HG03521 (cell line): ENCODE results near the gene GPC3.
"Not testable (repeated sequence)": the region's sequence is repeated elsewhere in the genome, so short reads cannot be mapped to it uniquely, and the experiment has no call there.

Experiments
- ATAC-seq: cut with Tn5 transposase; IDR thresholded peaks from one replicate; pipeline ENCODE4 v1.9.1; 2021; ENCODE audit warnings: mild to moderate bottlenecking, moderate library complexity; ENCODE audit not compliant: unreplicated experiment

The GPC3 gene

DNA sequence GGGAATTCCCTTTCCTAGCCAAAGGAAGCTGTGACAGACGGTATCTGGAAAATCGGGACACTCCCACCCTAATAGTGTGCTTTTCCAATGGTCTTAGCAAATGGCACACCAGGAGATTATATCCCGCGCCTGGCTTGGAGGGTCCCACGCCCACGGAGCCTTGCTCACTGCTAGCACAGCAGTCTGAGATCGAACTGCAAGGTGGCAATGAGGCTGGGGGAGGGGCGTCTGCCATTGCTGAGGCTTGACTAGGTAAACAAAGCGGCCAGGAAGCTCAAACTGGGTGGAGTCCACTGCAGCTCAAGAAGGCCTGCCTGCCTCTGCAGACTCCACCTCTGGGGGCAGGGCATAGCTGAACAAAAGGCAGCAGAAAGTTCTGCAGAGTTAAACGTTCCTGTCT lies 364.0 kb downstream of the GPC3 start:
- ATAC-seq: not testable (repeated sequence)

DNA sequence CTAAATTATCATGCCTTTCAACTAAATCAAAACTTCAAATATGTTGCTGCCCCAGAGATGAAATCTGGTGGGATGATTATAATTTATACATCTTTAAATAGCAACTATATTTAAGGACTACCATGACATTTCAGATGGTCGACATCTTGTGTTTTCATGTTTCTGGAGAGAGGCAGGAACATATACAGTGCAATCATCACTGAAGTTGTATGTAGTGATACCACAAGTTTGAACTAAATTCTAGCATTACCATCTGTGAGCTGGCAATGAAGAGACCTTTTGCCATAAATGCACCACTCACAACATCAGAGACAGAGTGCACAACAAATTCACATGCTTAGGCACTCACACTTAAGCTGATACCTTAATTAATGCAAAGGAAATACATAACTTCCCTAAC lies 373.7 kb downstream of the GPC3 start:
- no peak for ATAC-seq

DNA sequence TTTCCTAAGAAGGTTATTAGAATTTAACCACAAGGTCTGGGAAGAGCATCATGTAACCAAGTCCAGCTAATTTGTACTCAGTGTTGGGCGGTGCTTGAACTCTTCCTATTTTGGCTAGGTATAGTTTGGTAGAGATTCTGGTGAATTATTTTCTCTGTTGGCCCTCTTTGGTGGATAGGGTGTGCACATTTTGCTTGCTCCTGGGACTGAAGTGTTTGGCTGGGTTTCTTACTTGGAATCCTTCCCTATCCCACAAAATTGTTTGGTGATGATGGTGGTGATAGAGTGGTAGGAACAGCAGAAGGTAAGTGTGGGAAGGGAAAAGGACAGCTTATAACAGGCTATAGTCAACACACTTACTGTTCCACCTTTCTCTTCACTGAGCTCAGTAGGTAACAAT lies 375.3 kb downstream of the GPC3 start:
- no peak for ATAC-seq

DNA sequence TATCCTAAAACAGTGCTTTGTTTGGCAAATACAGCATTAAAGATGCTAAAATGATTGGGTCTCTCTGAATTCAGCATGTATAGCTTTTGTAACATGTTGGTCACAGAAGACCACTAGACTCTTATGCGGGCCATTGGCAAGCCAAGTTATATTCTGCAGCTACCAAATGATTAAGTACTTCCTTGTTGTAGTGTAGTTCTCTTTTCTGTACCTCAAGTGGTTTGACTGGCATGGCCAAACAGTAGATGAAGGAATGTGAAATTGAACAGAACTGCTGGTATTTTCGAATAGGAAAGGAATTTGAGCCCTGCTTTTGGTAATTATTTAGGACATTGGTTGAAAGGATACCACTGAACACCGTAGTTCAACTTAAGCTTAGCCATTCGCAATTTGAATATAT lies 376.2 kb downstream of the GPC3 start:
- no peak for ATAC-seq

DNA sequence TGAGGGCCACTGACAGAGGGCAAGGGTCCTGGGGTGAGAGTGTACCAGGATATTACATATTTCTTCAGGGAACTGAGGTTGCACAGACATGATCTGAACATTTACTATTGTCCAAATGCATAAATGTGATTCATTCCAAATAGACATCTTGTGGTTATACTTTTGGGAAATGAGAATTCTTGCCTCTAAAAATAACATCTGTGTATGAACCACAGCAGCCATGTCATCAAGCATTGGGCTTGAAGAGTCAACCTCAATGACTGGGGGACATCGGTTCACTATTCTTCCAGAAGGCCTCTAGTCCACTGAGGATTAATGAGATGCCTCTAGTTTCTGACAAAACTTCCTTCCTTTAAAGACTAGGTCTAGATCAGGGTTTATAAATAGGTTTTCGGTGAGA lies 377.0 kb downstream of the GPC3 start:
- ATAC-seq: no peak

DNA sequence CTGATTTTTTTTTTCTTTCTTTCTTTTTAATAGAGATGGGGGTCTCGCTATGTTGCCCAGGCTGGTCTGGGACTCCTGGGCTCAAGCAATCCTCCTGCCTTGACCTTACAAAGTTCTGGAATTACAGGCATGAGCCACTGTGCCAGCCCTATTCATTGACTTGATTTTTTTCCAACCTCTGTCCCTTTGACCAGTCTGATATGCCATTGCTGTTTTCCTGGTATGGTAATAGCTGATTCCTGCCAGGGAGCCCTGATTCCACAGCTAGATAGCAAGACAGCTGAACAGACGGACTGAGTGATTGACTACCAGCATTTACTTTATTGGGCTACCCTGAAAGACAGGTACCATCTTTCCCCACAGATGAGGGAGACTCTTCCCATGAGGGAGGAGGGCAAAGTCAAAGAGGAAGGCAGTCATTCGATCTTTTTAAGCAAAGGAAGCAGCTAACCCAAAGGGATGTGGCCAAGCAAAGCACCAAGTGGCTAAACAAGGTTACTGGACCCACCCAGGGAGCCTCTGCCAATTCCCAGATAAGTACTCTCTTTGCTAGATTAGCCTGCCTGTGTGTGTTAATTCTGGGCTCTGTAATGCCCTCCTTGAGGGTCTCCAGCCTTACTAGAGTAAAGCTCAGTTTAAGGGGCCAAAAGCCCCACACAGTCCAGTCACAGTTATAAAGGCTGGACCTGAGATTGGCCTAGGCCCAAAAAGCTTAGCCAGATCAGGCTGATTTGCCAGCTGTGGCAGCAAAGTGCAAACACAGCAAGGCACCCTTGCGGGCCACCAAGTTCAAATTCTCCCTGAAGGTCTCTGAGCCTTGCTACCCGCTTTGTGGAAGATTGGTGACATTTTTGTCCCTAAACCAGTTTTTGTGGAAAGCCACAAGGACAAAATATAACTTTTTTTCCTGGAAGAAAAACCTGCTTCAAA lies 377.7 kb downstream of the GPC3 start:
- no peak for ATAC-seq

DNA sequence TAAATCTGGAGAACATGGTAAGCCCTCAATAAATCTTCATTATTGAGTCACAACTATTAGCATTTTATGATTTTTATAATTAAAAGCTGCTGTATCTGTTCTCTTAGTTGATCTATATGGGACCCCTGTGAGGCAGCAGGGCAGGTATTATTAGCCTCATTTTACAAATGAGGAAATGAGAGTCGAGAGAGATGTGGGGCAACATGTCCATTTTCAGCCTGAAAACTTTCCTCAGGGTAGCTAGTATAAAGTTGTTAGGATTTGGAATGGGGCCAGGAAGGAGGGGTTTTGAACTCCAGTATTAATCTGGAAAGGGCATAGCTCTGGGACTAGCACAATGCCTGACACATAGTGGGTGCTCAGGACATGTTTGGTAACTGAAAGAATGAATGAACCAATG lies 378.4 kb downstream of the GPC3 start:
- ATAC-seq: no peak

DNA sequence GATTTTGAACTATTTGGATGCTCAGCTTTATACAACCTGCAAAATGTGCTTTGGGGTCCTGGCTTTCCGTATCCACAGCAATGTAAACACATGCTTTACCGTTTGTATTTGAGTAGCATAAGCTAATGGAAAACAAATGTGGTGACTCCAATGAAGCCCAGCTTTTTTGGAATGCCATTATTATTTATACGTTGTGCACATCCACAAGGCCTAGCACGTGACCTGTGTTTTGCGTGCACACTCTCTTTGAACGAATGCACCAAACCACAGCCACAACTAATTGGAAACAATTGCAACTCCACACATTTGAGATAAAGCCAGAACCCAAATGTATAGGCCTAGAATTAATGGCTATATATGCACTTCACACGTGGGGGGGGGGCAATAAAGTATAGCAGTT lies 380.6 kb downstream of the GPC3 start:
- no peak for ATAC-seq

DNA sequence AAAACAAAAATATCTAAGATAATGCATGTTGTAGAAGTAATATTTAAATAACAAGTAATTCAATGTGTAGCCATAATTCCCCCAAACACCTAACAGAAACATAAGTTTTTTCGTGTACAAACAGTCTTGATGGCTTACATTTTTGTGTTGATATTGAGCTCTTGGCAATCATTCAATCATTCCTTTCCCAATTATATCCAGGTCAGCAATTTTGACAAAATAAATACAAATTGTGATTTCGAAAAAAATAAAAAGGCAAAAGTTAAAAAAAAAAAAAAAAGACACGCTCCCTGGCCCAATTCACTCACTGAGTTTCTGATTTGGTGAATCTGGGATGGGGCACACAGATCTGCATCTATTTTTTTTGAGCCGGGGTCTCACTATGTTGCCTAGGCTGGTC lies 382.5 kb downstream of the GPC3 start:
- no peak for ATAC-seq

DNA sequence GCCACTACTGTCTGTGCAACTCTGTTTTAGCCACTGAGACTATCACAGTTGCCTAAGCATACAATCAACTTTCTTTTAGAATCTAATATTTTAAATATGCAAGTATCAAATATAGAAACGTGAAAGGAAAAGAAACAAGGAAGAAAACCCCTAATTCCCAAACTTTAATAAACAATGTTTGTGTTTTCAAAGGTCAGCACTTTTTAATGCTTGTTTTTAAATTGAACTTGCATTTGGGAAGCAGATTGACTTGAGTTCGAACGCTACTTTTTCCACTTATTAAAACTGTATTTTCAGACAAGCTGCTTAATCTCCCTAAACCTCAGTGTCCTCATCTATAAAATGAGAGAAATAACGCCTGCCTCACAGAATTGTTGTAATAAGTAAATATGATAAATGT lies 384.3 kb downstream of the GPC3 start:
- ATAC-seq: no peak

DNA sequence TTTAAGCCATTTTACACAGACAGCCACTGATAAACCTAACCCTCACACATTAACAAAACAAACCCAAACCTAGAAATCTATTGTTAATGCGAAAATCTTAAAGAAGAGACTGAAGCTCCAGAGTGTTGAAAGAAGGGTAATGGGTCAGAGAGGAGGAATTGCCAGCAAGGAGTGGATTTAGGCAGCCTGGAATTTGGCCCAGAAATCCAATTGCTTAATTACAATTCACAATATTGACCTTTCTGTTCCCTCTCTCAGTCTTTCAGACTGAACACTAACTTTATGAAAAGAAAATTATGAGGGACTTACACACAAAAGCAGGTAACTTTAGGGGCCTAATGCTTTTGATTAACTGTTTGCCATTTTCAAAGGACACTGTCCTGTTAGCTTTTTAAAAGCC lies 384.9 kb downstream of the GPC3 start:
- no peak for ATAC-seq

DNA sequence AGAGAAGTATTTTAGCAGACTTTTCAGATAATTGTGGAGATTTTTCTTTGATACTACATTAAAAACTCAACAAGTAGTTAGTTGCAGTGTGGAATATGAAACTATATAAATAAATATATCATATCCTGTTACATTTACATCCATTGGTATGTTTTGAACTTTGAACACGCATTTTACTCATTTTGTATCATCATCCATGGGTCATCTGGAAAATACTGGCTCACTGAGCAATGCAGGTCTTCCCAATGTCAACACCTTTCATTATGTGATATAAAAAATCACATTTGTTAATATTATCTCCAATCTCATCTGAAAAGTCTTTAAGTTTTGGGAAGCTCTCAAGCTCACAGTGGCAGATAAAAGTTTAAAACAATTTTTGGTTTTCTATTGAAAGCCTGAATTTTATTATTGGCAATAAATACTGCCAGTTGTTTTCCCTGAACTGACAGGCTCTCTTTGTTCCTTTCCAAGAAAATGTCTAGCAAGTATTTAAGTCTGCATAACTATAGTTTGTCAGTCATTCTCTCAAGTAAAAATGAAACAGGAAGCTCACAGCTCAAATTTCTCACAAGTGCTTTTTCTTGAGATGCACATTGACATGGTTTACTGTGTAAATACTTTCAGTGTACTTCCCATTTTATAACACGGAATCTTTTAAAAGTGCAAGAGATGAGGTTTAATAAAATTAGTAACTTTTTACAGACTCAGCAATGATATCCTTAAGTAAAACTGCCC lies 386.6 kb downstream of the GPC3 start:
- ATAC-seq: no peak

DNA sequence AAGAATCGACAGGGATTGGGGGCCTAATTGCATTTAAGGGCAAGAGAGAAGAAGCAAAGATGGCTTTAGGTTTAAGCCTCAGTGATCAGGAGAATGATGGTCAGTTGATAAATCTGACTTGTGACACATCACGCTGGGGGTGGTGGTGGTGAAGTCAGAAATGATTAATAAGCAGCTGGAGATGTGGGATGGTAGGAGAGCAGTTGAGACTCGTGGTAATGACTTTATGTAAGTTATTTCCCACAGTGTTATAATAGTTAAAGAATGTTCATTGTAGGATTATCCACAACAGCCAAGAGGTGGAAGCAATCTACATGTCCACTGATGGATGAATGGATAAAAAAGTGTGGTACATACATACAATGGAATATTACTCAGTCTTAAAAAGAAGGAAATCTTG lies 391.2 kb downstream of the GPC3 start:
- ATAC-seq: no peak

DNA sequence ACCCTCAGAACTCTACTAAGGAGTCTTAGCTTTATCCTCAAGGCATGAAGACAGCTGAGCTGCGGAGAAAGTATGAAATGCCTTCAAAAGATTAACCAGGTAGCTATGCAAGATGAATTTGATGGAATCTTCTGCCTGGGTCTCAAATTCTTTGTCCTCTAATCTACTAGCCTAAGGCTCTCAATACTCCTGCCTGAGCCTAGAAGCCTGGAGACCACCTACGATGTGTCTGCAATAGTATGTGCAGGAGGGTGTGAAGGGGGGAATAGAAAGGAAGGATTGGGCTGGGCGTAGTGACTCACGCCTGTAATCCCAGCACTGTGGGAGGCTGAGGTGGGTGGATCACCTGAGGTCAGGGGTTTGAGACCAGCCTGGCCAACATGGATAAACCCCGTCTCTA lies 391.9 kb downstream of the GPC3 start:
- no peak for ATAC-seq

DNA sequence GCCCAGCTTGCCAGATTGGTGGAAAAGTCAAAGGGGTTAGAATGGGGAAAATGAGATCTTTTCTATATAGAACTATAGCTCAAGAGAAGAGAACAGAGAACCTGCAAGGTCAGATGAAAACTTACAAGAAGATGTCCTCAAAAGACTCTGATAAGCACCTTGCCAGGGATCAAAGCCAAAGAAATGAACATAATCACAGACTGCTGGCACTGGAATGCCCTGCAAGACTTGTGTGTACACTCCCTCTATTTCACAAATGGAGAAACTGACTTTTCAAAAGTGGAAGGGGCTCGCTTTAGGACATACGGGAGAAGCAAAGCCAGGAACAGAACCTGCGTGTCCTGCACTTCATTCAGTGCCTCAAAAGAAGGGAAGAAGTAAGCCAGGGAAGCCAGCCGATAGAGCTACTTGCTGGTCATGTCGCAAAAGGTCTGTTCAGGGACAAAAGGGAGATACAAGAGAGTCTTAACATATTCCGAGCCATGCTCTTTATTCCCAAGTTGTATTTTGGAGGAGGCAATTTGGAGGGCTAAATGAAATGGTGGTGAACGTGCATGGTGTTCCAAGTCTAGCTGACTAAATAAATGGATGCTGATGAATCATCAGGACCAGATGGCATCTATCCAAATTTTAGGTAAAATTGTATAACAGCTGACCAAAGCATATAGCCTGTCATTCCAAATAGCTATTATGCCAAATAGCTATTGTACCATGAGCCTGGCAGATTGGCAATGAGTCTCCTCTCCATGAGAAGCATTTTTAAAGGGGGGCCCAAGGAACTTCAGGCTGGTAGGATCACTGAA lies 394.5 kb downstream of the GPC3 start:
- ATAC-seq: no peak

DNA sequence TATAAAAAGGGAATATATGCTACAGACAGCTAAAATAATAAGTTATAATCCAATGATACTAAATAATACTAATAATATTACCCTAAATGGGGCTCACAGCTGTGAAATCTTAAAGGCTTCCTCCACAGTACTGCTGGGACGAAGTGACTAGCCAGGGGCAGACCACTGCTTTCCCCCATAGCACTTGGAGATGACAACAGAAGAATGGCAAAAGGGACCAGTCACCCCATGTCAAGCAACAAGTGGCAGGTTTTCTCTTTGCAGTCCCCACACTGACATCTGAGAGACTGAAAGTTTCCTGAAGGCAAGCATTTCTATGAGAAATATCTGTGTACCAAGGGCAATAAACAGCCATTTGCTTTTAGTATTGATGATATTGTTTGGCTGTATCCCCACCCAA lies 396.6 kb downstream of the GPC3 start:
- ATAC-seq: no peak

DNA sequence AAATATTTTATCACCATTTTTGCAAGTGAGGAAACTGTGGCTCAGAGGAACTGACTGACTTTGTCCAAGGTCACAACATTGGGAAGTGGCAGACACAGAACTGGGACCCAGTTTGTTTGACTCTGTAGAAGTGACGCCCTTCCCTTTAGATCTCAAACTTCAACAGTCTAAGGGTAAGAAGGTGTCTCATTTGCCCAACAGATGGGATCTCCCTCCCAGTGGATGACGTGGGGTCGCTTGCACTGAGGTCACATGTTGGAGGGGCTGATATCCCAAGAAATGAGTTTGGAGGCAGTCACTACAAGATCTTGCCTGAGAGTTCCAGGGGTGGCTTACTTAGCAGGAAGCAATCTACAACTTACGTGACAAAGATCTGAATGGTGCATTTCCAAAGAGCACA lies 397.6 kb downstream of the GPC3 start:
- no peak for ATAC-seq

DNA sequence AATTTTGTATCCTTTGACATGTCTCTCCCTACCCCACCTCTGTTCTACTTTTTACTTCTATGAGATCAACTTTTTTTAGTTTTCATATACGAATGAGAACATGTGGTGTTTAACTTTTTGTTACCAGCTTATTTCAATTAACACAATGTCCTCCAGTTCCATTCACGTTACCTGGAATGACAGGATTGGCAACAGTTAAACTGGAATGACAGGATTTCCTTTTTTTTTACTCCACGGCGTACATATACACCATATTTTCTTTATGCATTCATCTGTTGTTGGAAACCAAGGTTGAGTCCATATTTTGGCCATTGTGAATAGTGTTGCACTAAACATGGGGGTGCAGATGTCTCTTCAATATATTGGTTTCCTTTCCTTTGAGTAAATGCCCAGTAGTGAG lies 398.3 kb downstream of the GPC3 start:
- ATAC-seq: no peak

DNA sequence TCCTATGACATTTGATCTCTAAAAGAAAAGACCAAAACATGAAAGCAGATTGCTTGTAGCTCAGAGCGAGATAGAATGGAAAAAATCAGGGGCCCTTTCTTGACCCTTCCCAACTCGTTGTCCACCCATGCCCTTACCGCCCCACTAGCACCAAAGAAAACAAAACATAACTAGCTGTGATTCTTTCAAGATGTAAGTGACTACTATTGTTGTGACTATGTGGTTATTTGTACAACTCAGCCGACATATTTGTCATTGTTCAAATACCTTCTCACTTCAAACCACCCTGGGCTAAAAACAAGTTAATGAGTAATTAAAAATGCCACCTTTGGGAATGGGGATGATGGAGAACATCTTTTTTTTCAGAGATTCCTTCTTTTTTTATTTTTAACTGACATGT lies 399.0 kb downstream of the GPC3 start:
- no peak for ATAC-seq

DNA sequence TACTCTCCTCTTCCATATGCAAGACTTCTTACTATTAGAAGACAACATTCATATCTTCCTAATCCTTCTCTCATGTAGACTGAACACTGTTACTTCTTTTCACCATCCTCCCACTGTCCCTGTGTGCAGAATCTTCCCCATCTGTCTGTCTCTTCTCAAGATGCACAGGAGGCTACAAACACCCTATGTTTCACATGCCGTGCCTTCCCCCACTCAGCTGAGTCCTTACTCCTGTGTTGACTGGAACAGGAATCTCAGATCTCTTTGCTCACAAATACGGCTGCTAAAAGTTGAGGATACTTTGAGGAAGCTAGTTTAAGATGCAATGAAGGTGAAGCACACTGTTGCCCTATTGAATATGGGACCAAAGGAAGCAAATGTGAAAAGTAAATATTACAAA lies 401.6 kb downstream of the GPC3 start:
- no peak for ATAC-seq

DNA sequence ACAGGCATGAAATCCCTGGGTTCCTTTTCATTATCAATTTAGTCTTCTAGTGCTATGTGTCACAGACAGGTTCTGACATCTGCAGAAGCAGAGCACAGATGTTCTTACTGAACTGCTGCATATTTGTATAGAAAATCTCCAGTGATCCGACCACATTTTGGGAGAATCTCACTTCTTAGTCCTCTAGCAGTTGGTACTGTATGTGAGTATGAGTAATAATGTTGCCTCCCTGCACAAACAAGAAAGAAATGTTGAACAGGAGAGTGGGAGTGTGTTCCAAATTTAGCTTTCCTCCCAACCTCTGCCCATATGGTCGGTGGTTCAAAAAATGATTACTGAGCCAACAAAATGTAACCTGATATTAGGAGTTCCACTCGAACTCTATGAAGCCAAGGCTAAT lies 404.8 kb downstream of the GPC3 start:
- no peak for ATAC-seq

DNA sequence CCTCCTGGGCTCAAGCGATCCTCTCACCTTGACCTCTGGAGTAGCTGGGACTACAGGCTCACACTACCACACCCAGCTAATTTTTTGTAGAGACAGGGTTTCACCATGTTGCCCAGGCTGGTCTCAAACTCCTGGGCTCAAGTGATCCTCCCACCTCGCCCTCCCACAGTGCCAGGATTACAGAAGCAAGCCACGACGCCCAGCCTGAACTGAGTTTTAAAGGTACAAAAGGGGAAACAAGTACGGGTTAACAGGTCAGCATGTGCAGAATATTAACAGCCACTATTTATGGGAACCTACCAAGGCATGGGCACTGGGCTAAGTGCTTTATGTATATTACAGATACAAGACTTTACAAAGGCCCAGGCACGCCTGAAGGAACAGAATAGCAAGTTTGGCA lies 405.8 kb downstream of the GPC3 start:
- no peak for ATAC-seq
